ENCODE data around the gene ANGEL2.
A peak's percentile ranks its signal among the peaks of the same experiment; 100 is the strongest.
"Not testable (repeated sequence)": the region's sequence is repeated elsewhere in the genome, so short reads cannot be mapped to it uniquely, and the experiment has no call there.

ANGEL2 gene

GRCh38 chr1:213015099-213016050, at the start of gene ANGEL2:
Gene ANGEL2, minus strand, starts transcription at chr1:213015867. Its CDS starts 196 bp downstream, at chr1:213015671.
- DNase-seq = peak; percentile 72 to 99 (median 95)

- DNase-seq = no peak
Measured at GRCh38 chr1:213061263-213061662, 45.6 kb upstream of the ANGEL2 start.

- no peak for DNase-seq
Measured at GRCh38 chr1:213060836-213061235, 45.2 kb upstream of the ANGEL2 start.

GRCh38 chr1:213057264-213058059, 41.8 kb upstream of the ANGEL2 start:
- DNase-seq = no peak

GRCh38 chr1:213055767-213056166, 40.1 kb upstream of the ANGEL2 start:
- DNase-seq = no peak

GRCh38 chr1:213054733-213055591, 39.3 kb upstream of the ANGEL2 start:
- no peak for DNase-seq

GRCh38 chr1:213054142-213054541, 38.5 kb upstream of the ANGEL2 start:
- no peak for DNase-seq

- DNase-seq = no peak
Measured at GRCh38 chr1:213053455-213053854, 37.8 kb upstream of the ANGEL2 start.

GRCh38 chr1:213051881-213052202, 36.2 kb upstream of the ANGEL2 start:
- no peak for DNase-seq

- peak; percentile 16 to 92 (median 75) for DNase-seq
Measured at GRCh38 chr1:213051127-213051880, 35.6 kb upstream of the ANGEL2 start, which contains the start of gene RPS6KC1. Gene RPS6KC1, plus strand, starts transcription at chr1:213051241. Its CDS starts 164 bp downstream, at chr1:213051405.

GRCh38 chr1:213050745-213051126, 35.1 kb upstream of the ANGEL2 start:
- DNase-seq = no peak

GRCh38 chr1:213049232-213049631, 33.6 kb upstream of the ANGEL2 start:
- no peak for DNase-seq

GRCh38 chr1:213045321-213046226, 29.9 kb upstream of the ANGEL2 start:
- not testable (repeated sequence) for DNase-seq

GRCh38 chr1:213041443-213041842, 25.8 kb upstream of the ANGEL2 start:
- DNase-seq = no peak

- peak in 1 of 56 donors; percentile 16 for DNase-seq
Measured at GRCh38 chr1:213035573-213035972, 19.9 kb upstream of the ANGEL2 start.

GRCh38 chr1:213034713-213035112, 19.0 kb upstream of the ANGEL2 start:
- DNase-seq = no peak

GRCh38 chr1:213032651-213033050, 17.0 kb upstream of the ANGEL2 start:
- no peak for DNase-seq

- DNase-seq = not testable (repeated sequence)
Measured at GRCh38 chr1:213027024-213027423, 11.4 kb upstream of the ANGEL2 start.

GRCh38 chr1:213020016-213020415, 4.3 kb upstream of the ANGEL2 start:
- no peak for DNase-seq
